MV-4-11 (cell line): Measurements from ENCODE around the gene TMEM81.

Experiments used
- DNase-seq: peaks from one replicate; lab custom pipeline; 2025; lab: John Stamatoyannopoulos, UW

TMEM81 gene

GRCh38 chr1:205084360-205084759 lies at the start of gene TMEM81:
Gene TMEM81 (minus strand): TSS chr1:205084460. CDS start chr1:205084320, 140 bp downstream.
- DNase-seq = no peak

- DNase-seq = no peak
Observed at GRCh38 chr1:205133287-205133686, 49.0 kb upstream of the TMEM81 start.

GRCh38 chr1:205129447-205130029 lies 45.3 kb upstream of the TMEM81 start:
- no peak for DNase-seq

GRCh38 chr1:205128050-205128449 lies 43.8 kb upstream of the TMEM81 start:
- DNase-seq = no peak

- peak; percentile 70 for DNase-seq
Observed at GRCh38 chr1:205127646-205128045, 43.4 kb upstream of the TMEM81 start.

GRCh38 chr1:205124726-205125125 lies 40.5 kb upstream of the TMEM81 start:
- DNase-seq = peak; percentile 61

GRCh38 chr1:205122489-205122882 lies 38.2 kb upstream of the TMEM81 start:
- no peak for DNase-seq

GRCh38 chr1:205121660-205122488 lies 37.6 kb upstream of the TMEM81 start, which contains the start of gene RBBP5:
Gene RBBP5 (minus strand): TSS chr1:205121978. CDS start chr1:205121873, 105 bp downstream.
- peak; percentile 96 for DNase-seq

- DNase-seq = no peak
Observed at GRCh38 chr1:205118752-205119151, 34.5 kb upstream of the TMEM81 start.

GRCh38 chr1:205111354-205111753 lies 27.1 kb upstream of the TMEM81 start:
- peak; percentile 52 for DNase-seq

GRCh38 chr1:205109711-205110110 lies 25.5 kb upstream of the TMEM81 start:
- no peak for DNase-seq

- DNase-seq = no peak
Observed at GRCh38 chr1:205109269-205109668, 25.0 kb upstream of the TMEM81 start.

- DNase-seq = no peak
Observed at GRCh38 chr1:205108464-205108863, 24.2 kb upstream of the TMEM81 start.

GRCh38 chr1:205107327-205107726 lies 23.1 kb upstream of the TMEM81 start:
- no peak for DNase-seq

- no peak for DNase-seq
Observed at GRCh38 chr1:205102404-205102803, 18.1 kb upstream of the TMEM81 start.

GRCh38 chr1:205098242-205098641 lies 14.0 kb upstream of the TMEM81 start:
- no peak for DNase-seq

- DNase-seq = no peak
Observed at GRCh38 chr1:205095422-205095821, 11.2 kb upstream of the TMEM81 start.

GRCh38 chr1:205091043-205091740 lies 6.9 kb upstream of the TMEM81 start:
- no peak for DNase-seq

- no peak for DNase-seq
Observed at GRCh38 chr1:205088341-205088740, 4.1 kb upstream of the TMEM81 start.

GRCh38 chr1:205082431-205082830 lies 1.8 kb downstream of the TMEM81 start:
- DNase-seq = no peak

- DNase-seq = no peak
Observed at GRCh38 chr1:205077934-205078311, 6.3 kb downstream of the TMEM81 start.

GRCh38 chr1:205077158-205077933 lies 6.9 kb downstream of the TMEM81 start:
- DNase-seq = no peak
